Cardiac septum (tissue), 1 donor: Measurements from ENCODE around the gene RFX8. TPM values are rescaled to one million over a fixed set of nuclear protein-coding genes. Genes with fewer than 3 reads are reported as not detected.

Experiments
- DNase-seq: peaks from one replicate; pipeline ENCODE4 v3.0.0-alpha.2; 2020; ENCODE audit warnings: low spot score
- intact Hi-C: fragments of 100-400 bp; cut with DNase I; formaldehyde crosslinking; loops from one replicate; pipeline ENCODE4 v1.14.0; 2022
- total RNA-seq: library from RNA; stranded (reverse); fragmentation: NEBNext Ultra II Directional; extraction: Animal tissue kit (Norgen Biotek cat#: 25700); gene quantifications from one replicate; pipeline ENCODE4 v1.2.1, GENCODE V29; 2021
- donor health status: DM: no; HTN: no; CAD: no.

Gene RFX8
- total RNA-seq, 1 donor from 2014 or later = not detected

DNA sequence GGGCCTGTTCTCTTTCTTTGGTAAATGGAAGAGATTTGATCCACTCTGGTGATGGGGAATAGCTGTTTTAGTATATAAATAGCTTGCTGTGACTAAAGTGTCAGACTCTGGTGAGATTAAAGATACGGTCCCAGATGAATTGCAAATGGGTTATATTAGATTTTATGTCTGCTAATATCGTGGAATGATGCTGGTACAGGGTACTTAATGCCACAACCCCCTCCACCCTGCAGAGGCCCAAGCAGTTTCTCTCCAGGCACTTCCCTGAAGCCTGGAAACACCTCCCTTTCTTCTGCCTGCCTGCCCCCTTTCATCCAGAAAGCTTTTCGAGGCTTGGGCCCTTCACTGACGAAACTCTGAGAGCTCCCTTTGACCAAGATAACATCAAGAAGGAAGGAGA lies 21.4 kb upstream of the RFX8 start:
- DNase-seq = no peak
- intact Hi-C loops = no loop called here

DNA sequence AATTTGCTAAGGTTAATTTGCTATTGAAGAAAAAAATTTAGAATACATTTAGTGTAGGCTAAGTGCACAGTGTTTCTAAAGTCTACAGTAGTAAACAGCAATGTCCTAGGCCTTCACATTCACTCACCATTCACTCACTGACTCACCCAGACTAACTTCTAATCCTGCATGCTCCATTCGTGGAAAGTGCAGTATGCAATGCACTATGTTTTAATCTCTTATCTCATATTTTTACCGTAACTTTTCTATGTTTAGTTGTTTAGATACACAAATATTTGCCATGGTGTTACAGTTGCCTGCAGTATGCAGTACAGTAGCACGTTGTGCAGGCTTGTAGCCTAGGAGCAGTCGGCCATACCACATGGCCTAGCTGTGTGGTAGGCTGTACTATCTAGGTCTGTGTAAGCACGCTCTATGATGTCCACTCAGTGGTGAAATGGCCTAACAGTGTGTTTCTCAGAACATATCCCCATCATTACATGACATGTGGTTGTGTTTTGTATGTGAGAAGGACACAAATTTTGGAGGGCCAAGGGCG lies 18.1 kb upstream of the RFX8 start:
- DNase-seq = no peak
- intact Hi-C loops = no loop called here

DNA sequence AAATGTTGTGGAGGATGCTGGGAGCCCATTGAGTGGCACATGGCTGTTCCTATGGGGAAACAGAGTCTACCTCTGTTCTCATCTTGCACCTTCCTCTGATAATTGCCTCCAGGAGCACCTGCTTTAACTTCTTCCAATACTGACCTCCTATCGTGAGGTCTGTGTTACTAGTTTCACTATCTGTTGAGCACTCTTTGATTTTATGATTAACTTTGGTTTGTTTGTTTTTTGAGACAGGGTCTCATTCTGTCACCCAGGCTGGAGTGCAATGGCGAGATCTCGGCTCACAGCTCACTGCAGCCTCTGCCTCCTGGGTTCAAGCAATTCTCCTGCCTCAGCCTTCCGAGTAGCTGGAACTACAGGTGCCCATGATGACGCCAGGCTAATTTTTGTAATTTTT lies 12.1 kb upstream of the RFX8 start:
- no peak for DNase-seq
- intact Hi-C loops = no loop called here

DNA sequence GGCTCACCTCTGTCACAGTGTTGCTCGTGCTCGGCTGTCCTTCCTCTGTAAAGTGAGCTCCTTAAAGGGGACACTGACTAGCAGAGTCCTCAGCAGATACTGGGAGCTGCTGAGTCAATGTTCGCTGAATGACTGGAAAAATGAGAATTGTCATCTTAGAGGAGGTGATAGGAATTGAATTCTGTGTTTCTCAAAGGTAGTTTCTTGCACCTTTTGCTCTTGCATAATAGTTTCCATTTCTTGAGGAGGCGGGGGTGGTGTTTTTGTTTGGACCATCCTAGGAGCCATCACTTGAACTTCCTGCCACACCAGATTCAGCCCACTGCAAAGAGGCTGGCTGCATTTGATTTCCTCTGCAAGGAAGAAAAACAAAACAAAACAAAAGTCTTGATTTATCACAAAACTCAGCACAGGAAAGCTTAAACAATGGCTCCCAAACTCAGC lies 11.4 kb upstream of the RFX8 start:
- intact Hi-C loops = no loop called here
- DNase-seq = no peak

DNA sequence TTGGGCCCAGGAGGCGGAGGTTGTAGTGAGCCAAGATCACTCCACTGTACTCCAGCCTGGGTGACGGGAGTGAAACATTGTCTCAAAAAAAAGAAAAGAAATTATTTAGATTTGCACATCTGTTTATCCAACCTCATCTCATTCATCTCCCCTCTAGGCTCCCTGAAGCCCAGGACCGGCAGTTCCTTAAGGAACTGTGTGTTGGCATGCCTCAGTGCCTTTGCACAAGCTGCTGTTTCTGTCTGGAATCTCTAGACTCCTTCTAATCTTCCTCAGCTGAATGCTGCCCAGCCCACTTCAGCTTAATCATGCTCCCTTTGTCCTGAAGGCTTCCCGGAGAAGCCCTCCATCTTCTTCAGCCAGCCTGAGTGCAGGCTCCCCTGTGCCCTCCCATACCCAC lies 10.9 kb upstream of the RFX8 start:
- no peak for DNase-seq
- intact Hi-C loops = no loop called here

DNA sequence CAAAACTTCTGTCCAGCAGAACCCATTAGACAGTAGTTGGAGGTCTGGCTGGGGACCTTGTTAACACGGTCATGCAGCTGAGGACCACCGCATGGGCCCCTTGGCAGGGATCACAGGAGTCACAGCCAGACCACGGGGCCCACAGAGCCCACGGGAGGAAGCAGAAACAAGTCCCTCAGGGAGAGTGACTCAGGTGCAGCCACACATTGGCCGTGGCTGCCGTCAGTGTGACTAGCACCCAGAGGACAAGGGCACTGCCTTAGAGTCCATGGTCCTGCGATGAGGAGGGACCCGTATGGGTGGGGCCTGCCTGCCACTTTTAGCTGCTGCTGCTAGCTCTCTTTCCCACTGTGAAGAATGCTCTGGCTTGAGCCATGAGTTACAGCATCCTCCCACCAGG lies 5.9 kb upstream of the RFX8 start:
- intact Hi-C loops = no loop called here

DNA sequence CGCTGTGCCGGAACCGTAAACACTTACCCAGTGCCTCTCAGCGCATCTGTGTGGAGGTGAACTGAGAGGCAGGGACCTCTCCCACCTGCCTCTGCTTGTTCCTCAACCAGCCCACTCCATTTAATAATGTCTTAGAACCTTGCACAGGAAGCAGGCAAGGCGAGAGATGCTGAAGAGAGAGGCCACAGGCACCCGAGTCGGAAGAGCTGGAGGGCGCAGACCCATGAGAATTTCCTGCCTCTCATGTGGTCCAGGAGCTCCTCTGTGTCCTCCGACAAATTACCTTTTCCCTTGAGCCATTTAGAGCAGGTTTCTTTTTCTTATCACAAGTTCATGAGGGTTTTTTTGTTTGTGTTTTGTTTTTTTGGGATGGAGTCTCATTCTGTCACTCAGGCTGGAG lies 4.9 kb upstream of the RFX8 start:
- DNase-seq = no peak
- intact Hi-C loops = no loop called here

More for the DNA sequence above, 5.9 kb upstream of the RFX8 start:
- no peak for DNase-seq

DNA sequence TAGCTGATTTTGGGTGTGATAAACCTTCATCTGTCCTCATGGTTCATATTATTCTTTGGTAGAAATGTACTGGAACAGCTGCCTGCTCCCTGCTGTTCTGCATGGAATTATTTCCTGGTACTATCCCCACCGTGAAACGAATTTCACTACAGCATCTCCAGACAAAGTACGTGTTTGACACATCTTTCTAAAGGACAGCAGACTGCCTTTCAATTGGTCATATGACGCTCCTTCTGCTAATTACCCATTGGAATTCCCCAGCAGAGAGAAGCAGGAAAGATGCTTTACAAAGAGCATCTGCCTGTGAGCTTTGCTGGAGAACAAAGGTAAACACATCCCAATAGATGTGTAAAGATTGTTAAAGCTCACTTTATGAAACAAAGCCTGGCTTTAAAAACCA lies 4.4 kb upstream of the RFX8 start:
- DNase-seq = no peak
- intact Hi-C loops = no loop called here

DNA sequence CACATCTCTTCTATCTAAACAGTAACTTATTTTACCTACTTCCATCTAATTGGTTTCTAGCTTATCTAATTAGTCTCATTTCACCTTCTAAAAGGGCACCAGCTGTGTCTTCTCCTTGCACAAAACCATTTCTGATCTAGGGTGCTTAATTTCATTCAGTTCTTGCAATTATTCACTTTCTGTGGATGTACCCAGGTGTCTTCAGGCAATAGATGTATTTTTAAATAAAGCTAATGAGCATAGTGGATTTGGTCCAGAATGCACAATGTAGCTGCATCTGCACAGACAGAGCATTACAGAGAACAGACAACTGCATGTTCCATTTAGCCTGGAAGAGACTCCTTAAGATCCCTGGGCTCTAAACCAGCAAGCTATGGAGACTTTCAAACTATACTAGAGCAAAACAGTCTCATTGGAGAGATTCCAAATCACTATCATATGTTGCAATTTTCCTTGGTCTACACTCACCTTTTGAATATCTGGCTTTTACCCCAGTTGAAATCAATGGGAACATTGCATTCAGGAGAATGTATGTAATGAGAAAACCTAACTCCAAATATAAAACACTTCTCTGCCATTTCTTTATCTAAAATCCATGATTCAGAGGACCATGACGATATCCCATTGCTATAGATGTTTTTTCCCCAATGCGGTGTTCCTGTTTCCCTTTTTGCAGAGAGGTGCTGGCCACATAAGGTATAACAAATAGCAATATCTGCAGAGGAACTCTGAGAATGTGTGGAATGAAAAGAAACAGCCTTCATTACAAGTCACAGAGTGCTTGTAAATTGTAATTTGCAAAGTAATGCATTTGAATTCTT lies 3.5 kb upstream of the RFX8 start:
- intact Hi-C loops = no loop called here

DNA sequence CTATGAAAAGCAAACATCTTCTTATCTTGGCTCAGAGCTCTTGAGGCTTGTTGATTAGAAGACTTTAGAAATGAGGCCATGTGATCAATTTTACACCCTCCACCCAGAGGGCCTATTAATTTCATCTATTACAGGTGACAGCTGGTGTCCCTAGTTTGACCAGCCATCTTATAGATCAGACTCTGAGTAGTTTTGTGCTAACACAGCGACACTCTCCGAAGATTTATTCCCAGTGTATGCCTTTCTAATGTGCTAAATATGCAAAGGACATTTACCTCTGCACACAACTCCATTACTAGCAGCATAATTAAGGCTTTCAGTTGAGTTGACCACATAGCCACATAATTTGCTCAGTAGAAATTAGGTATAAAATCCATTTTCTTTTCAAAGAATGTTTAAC lies 2.6 kb upstream of the RFX8 start:
- intact Hi-C loops = no loop called here
- no peak for DNase-seq

More for the DNA sequence above, 3.5 kb upstream of the RFX8 start:
- DNase-seq = no peak

DNA sequence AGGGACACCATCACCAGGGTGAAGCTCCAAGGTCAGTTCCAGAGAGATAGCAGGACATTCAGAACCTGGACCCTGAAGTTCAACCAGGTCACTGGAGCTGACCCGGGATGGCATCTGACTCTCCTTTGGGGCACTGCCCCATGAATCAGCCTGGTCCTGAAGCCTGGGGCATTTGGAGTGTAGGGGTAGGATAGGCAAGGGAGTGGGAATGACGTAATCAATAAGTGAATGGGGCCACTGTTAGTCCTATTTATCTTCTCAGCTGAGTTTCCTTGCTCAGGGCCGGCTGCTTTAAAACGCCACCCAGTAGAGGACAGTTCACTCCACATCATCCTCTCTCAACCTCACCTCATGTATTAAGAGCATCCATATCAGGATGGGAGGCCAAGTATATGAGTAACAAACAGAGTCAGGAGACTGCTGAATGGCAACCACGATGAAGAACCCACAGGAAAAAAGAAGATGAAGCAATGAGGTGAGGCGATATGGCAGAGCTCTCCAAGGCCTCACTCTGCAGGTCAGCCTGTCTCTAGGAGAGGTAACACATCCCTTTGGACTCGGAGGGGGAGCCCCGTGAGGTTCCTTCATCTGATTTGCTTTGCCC lies 1.8 kb upstream of the RFX8 start:
- intact Hi-C loops = no loop called here
- DNase-seq = no peak

DNA sequence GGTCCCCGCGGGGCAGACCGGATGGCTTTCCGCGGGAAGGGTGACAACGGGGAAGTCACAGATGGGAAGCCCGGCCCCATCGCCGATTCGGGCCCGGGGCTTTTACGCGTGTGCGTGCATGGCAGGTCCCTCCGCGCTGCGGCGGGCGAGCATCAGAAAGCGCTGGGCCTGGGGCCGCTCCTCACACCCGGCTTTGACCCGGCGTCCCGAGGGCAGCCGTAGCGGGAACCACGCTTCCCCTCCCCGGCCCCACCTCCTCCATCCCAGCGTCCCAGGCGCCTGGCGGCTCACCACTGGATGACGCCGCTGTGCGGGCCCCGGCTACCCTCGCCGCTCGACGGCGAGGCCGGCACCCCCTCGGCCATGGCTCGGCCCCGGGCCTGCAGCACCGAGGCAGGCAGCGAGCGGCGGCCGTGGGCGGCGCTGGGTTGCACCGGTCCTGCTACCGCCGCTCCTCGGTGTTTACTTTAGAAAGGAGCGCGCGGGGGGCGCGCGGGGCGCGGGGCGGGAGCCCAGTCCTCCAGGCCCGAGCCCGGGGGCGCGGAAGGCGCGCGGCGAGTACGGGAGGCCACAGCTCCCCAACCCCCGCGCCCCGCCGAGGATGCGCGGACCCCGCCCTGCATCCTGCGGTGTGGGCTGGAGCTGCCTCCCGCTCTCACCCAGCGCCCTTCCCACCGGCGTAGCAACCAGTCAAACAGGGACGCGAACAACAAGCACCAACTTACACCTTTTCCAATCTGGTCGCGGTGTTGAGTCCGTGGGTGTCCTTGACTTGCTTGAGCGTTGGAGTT lies 806 bp downstream of the RFX8 start:
- peak; percentile 89 for DNase-seq
- intact Hi-C loops = loop anchor here (2.0 kb wide), 1 partner anchor 45 kb away; no protein-coding TSS in a partner anchor

DNA sequence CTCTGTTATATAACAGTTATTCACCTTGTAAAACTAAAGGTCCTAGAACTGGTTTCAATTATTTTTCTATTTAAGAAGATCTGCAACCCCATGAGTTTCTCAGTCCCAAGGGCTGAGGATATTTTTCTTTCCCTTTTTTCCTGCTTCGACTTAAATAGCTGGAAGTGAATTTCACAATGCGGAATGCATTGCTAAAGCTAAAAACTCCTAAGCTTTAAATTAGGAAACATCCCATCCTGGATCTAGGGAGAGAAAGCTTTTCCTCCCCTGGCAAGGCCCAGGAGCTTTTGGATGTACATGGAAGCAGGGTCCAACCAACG lies 1.4 kb downstream of the RFX8 start:
- DNase-seq = no peak
- intact Hi-C loops = loop anchor here (2.0 kb wide), 1 partner anchor 45 kb away; no protein-coding TSS in a partner anchor

DNA sequence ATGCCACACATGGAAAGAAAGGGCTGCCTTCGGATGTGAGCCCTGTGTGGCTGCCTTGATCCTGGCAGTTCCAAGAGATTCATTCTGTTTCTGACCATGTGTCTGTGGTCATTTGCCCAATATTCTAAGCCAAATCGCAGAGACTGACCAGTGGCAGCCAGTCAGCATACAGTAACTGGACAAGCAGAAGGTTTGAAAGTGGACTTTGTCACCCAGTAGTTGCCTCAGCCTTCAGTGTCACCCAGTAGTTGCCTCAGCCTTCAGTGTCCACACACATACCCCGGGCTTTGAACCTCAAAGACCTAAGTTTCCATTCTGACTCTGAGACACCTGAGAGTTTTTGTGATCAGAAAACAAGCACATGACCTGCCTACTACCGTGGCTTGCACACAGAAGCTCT lies 5.0 kb downstream of the RFX8 start:
- intact Hi-C loops = no loop called here
- no peak for DNase-seq

DNA sequence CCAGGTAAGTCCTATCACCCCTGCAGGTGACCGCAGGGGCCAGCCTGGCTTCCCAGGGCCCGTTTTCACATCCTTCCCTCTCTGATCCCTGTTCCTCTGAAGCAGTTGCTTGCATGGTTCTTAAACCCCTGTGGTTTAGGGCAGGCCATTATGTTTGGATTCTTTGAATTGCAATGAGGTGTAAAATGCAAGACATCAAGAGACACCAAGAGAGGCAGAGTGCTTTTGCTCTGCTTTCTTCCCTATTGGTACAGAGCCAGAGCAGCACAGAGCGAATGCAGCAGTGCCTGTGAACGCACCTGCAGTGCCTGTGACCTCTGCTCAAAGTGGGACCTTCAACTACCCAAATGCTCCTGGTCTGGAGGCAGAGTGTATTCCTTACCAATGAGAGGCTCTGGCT lies 7.6 kb downstream of the RFX8 start:
- intact Hi-C loops = no loop called here
- DNase-seq = no peak

DNA sequence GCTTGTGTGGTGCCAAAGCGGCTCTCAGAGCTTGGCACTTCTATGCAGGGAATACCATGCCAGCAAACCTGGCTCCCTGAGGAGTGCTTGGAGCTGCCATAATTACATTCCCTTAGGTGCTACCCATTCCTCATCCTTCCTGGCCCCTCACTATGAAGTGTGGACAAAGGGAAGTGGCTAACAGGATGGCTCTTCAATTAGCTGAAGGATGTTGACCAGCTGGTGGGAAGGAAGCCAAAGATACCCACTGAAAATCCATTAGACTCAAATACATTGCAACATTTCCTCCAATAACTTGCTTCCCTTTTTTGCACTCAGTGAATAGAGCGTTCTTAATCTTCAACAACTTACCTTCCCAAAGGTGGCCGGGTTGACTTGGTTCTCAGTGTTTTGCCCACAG lies 8.5 kb downstream of the RFX8 start:
- no peak for DNase-seq
- intact Hi-C loops = no loop called here

DNA sequence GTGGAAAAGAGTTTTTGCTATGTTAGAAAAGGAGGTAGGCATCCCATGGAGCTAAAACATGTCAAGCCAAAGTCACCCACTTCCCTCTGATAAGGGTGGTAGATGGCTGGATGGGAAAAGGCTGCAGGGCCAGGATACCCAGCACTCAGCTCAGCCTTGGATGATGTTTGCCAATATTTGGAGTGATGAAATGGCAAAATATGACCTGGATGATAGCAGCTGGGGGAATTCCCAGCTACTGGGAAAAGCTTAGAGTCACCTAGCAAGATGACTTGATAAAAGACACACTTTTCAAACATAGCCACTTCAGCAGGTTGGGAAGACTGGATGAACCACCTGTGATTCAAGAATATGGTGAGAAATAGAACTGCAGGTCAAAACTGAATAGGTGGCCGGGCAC lies 10.1 kb downstream of the RFX8 start:
- intact Hi-C loops = no loop called here

DNA sequence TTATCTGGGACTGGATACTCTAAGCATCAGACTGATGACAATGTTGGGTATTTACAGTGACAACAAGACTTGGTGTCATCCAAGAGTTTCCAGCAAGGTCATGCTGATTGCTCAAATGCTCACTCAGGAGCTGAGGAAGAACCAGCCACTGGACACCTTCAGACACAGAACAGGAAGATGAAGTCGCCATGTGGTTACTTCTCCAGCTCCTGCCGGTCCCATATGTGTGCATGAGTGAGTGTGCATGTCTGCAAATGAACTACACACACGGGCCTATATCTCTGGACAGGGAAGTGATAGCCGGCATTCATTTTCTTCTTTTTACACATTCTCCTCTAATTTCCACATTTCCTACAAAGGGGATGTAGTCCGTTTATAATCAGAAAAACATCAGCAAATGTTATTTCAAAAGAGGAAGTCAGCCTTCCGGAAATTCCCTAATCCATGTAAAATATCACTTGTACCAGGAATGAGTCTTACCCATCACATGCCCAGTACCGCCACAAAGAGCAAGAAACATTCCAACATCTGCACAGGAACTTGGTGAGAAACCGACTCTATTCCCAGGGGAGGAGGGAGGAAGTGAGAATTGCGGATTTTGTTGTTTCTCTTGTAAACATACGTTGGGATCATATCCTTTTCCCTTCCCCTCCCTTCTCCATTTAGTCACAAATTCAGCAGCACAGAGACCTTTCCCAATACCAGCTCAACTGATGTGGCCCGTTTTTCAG lies 10.8 kb downstream of the RFX8 start:
- DNase-seq = no peak
- intact Hi-C loops = no loop called here

More for the DNA sequence above, 10.1 kb downstream of the RFX8 start:
- DNase-seq = no peak

DNA sequence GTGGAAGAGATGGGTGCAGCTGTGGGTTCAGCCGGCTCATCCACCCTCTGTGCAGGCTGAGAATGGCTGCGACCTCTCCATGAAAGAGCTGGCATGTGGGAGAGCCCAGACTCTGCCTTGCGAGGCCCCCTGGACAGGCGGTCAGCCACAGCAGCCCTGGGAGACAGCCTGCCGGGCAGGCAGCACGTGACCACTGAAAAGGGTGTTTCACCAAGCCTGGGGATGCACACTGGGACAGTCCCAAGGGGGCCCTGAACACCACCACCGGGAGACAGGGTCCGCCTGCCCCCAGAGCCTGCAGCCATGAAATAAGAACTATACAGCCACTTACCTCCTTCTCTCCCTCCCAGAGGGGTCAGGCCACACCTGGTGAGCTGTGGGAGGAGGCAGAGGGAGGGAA lies 11.5 kb downstream of the RFX8 start:
- intact Hi-C loops = no loop called here
- DNase-seq = no peak

DNA sequence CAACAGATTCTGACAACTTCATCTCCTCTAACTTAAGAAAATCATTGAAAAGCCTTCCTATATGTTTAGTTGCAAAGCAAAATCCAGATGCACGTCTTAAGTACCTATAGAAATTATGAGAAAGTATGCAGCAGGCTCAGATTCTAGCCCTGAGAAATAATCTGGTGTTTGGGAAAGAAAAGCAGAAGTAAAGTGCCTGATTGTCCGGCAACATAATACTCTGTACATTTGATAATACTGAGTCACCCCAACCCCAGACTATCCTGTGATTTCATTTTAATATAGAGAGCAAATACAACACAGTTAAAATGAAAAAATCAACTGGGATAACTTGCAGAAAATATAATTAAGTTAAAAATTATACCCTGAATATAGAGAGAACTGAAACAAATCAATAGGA lies 13.5 kb downstream of the RFX8 start:
- intact Hi-C loops = no loop called here
- DNase-seq = no peak
